ENCODE data around the gene TRIP13. TPM values are rescaled to one million over a fixed set of nuclear protein-coding genes. Genes with fewer than 3 reads are reported as not detected.

Gene TRIP13
- total RNA-seq, 4 donors from 2014 or later: 0.41 to 1.6 (median 0.50) TPM

- peaks cover 0 to 95% of the 10 kb centered on the region in 2 donors for H3K36me3 ChIP-seq
- ATAC-seq (no peak), DNase-seq (no peak)
- H3K4me1 ChIP-seq: no peaks in the 10 kb centered on the region
- TF ChIP-seq CTCF (IDR thresholded peaks at IDR 0.05 in 4 of 5, conservative IDR thresholded peaks at IDR 0.05 in 1 of 5) (no peak), POLR2A (IDR thresholded peaks at IDR 0.05) (no peak)
- no peaks in the 10 kb centered on the region for H3K27me3 ChIP-seq
- no peaks in the 10 kb centered on the region for H3K9me3 ChIP-seq
- in situ Hi-C loops (cut with MboI; ENCODE audit: low sequenced_read_pairs in 4 of 4) (no loop called here), intact Hi-C loops (cut with DNase I; ENCODE audit: low total_unique reads) (no loop called here)
- no peak overlapping the region for H3K27ac ChIP-seq
- H3K4me3 ChIP-seq: no peak overlapping the region
Measured at GRCh38 chr5:867300-867870, 25.3 kb upstream of the TRIP13 start.

GRCh38 chr5:868428-869135 is 24.1 kb upstream of the TRIP13 start:
- Histone ChIP-seq H3K27me3 (no peaks in the 10 kb centered on the region), H3K9me3 (no peaks in the 10 kb centered on the region), H3K4me1 (no peaks in the 10 kb centered on the region), H3K4me3 (no peak overlapping the region), H3K27ac (no peak overlapping the region), H3K36me3 (peaks cover 0 to 85% of the 10 kb centered on the region in 2 donors)
- no peak for DNase-seq
- peak in 1 of 2 donors; percentile 36 for ATAC-seq
- in situ Hi-C loops (cut with MboI; ENCODE audit: low sequenced_read_pairs in 4 of 4): no loop called here
- TF ChIP-seq POLR2A (IDR thresholded peaks at IDR 0.05) (no peak), CTCF (IDR thresholded peaks at IDR 0.05 in 4 of 5, conservative IDR thresholded peaks at IDR 0.05 in 1 of 5) (no peak)
- intact Hi-C loops (cut with DNase I; ENCODE audit: low total_unique reads): no loop called here

- no peaks in the 10 kb centered on the region for H3K27me3 ChIP-seq
- no peaks in the 10 kb centered on the region for H3K4me1 ChIP-seq
- no peak overlapping the region for H3K27ac ChIP-seq
- no peak for TF ChIP-seq CTCF (IDR thresholded peaks at IDR 0.05 in 4 of 5, conservative IDR thresholded peaks at IDR 0.05 in 1 of 5)
- TF ChIP-seq POLR2A (IDR thresholded peaks at IDR 0.05): no peak
- ATAC-seq (no peak), DNase-seq (no peak)
- H3K36me3 ChIP-seq: peaks cover 0 to 82% of the 10 kb centered on the region in 2 donors
- in situ Hi-C loops (cut with MboI; ENCODE audit: low sequenced_read_pairs in 4 of 4): no loop called here
- no peak overlapping the region for H3K4me3 ChIP-seq
- H3K9me3 ChIP-seq: no peaks in the 10 kb centered on the region
- intact Hi-C loops (cut with DNase I; ENCODE audit: low total_unique reads): no loop called here
Measured at GRCh38 chr5:870956-871355, 21.7 kb upstream of the TRIP13 start.

- in situ Hi-C loops (cut with MboI; ENCODE audit: low sequenced_read_pairs in 4 of 4): no loop called here
- DNase-seq (no peak), ATAC-seq (no peak)
- Histone ChIP-seq H3K36me3 (peaks cover 0 to 83% of the 10 kb centered on the region in 2 donors), H3K27ac (no peak overlapping the region), H3K4me1 (no peaks in the 10 kb centered on the region), H3K27me3 (no peaks in the 10 kb centered on the region), H3K4me3 (no peak overlapping the region), H3K9me3 (no peaks in the 10 kb centered on the region)
- no peak for TF ChIP-seq POLR2A (IDR thresholded peaks at IDR 0.05)
- TF ChIP-seq CTCF (IDR thresholded peaks at IDR 0.05 in 4 of 5, conservative IDR thresholded peaks at IDR 0.05 in 1 of 5): no peak
- intact Hi-C loops (cut with DNase I; ENCODE audit: low total_unique reads): no loop called here
Measured at GRCh38 chr5:871596-872298, 20.9 kb upstream of the TRIP13 start.

All from gastrocnemius medialis (tissue), 4 donors.